MCF 10A (cell line): ENCODE measurements around the gene BCAR3. TPM values are rescaled to one million over a fixed set of nuclear protein-coding genes. Genes with fewer than 3 reads are reported as not detected.

Experiments used
- BruUV-seq: library from RNA; stranded (reverse); fragments of 400-500 nt; replicated peaks from 2 replicates; lab custom pipeline; 2021; lab: Mats Ljungman, UMichigan
- CTCF ChIA-PET: fragments of 300-600 bp; sonication (Branson Sonifier 250); formaldehyde crosslinking; extraction: SDS; loops from one replicate; lab custom pipeline; 2021; ENCODE audit warnings: antibody characterized with exemption, inconsistent platforms; lab: Yijun Ruan, JAX
- POLR2A ChIA-PET: fragments of 300-600, 350-650 bp; sonication (Branson Sonifier 250); formaldehyde crosslinking; extraction: SDS; loops from one replicate; lab custom pipeline; 2020; ENCODE audit warnings: antibody characterized with exemption, inconsistent platforms; lab: Yijun Ruan, JAX
- DNase-seq: peaks from one replicate; pipeline ENCODE4 v3.0.0-alpha.2; 2018; ENCODE audit not compliant: unreplicated experiment
- H3K27ac Mint-ChIP-seq: one replicate; pipeline ENCODE4 v1.8.0; 2022; ENCODE audit warnings: mild to moderate bottlenecking, low read depth, mixed read lengths; ENCODE audit not compliant: unreplicated experiment
- H3K27me3 Mint-ChIP-seq: one replicate; pipeline ENCODE4 v1.8.0; 2022; ENCODE audit warnings: mixed read lengths; ENCODE audit not compliant: insufficient read depth, unreplicated experiment
- H3K36me3 Mint-ChIP-seq: one replicate; pipeline ENCODE4 v1.8.0; 2022; ENCODE audit warnings: mild to moderate bottlenecking, moderate library complexity, mixed read lengths; ENCODE audit not compliant: insufficient read depth, unreplicated experiment
- H3K4me1 Mint-ChIP-seq: one replicate; pipeline ENCODE4 v1.8.0; 2022; ENCODE audit warnings: mixed read lengths; ENCODE audit not compliant: insufficient read depth, unreplicated experiment
- H3K4me3 Mint-ChIP-seq: one replicate; pipeline ENCODE4 v1.8.0; 2022; ENCODE audit warnings: mild to moderate bottlenecking, moderate library complexity, mixed read lengths; ENCODE audit not compliant: unreplicated experiment
- H3K9me3 Mint-ChIP-seq: one replicate; pipeline ENCODE4 v1.8.0; 2022; ENCODE audit warnings: mixed read lengths; ENCODE audit not compliant: unreplicated experiment
- intact Hi-C: fragments of 100-400 bp; cut with micrococcal nuclease; formaldehyde crosslinking; loops from 2 replicates; pipeline ENCODE4 v1.14.1; 2022
- total RNA-seq: library from RNA; stranded (reverse); gene quantifications from 2 replicates; pipeline ENCODE4 v1.2.3, GENCODE V29; 2022
- TF ChIP-seq, protein P1 (sequence below): fragments of 200-600 bp; IDR thresholded peaks from one replicate; pipeline ENCODE4 v1.8.0; 2022; ENCODE audit warnings: antibody characterized with exemption, mild to moderate bottlenecking; ENCODE audit not compliant: unreplicated experiment

Gene BCAR3
- total RNA-seq, 1 experiment from 2014 or later = 130 TPM

GRCh38 chr1:93635614-93636543 is 45.8 kb downstream of the BCAR3 start:
- ChIA-PET POLR2A (interaction anchor here (0.8 to 11.0 kb wide), 5 partner anchors 10 to 180 kb away, joined by 3 to 156 read pairs (median 4); no protein-coding TSS in a partner anchor), CTCF (interaction anchor here (0.7 to 8.0 kb wide), 7 partner anchors 9 to 208 kb away, joined by 3 to 250 read pairs (median 4); no protein-coding TSS in a partner anchor)
- no peak overlapping the region for H3K27ac Mint-ChIP-seq
- H3K4me1 Mint-ChIP-seq = peaks cover 5% of the 10 kb centered on the region
- TF ChIP-seq, protein P1, sequence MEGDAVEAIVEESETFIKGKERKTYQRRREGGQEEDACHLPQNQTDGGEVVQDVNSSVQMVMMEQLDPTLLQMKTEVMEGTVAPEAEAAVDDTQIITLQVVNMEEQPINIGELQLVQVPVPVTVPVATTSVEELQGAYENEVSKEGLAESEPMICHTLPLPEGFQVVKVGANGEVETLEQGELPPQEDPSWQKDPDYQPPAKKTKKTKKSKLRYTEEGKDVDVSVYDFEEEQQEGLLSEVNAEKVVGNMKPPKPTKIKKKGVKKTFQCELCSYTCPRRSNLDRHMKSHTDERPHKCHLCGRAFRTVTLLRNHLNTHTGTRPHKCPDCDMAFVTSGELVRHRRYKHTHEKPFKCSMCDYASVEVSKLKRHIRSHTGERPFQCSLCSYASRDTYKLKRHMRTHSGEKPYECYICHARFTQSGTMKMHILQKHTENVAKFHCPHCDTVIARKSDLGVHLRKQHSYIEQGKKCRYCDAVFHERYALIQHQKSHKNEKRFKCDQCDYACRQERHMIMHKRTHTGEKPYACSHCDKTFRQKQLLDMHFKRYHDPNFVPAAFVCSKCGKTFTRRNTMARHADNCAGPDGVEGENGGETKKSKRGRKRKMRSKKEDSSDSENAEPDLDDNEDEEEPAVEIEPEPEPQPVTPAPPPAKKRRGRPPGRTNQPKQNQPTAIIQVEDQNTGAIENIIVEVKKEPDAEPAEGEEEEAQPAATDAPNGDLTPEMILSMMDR = no peak
- H3K36me3 Mint-ChIP-seq = peaks cover 81% of the 10 kb centered on the region
- no TSS peak for BruUV-seq
- no peak for DNase-seq
- intact Hi-C loops = no loop called here
- H3K27me3 Mint-ChIP-seq = no peaks in the 10 kb centered on the region
- no peaks in the 10 kb centered on the region for H3K9me3 Mint-ChIP-seq
- H3K4me3 Mint-ChIP-seq = no peak overlapping the region

DNA sequence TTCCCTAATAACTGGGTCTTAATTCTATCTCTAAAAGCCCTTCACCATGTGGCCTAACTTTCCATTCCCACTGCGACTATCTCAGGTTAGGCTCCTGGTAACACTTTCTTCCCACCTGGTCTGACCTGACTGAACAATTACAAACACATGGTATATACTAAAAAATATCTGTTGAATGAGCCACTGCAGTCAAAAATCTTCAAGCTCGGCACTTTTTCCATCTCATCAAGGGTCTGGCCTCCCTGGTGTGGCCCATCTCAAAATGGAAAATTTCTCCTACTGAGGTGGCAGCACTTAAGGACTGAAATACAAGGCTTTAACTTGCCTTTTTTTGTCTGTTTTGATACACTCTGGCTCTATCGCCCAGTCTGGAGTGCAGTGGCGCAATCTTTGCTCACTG is 48.3 kb downstream of the BCAR3 start:
- no TSS peak for BruUV-seq
- H3K9me3 Mint-ChIP-seq = no peaks in the 10 kb centered on the region
- ChIA-PET POLR2A (interaction anchor here (0.6 to 11.0 kb wide), 4 partner anchors 12 to 182 kb away, joined by 3 to 156 read pairs (median 26); partner anchors contain the start of gene BCAR3), CTCF (interaction anchor here (0.6 to 8.0 kb wide), 9 partner anchors 11 to 283 kb away, joined by 3 to 250 read pairs (median 3); no protein-coding TSS in a partner anchor)
- H3K4me1 Mint-ChIP-seq = peaks cover 30% of the 10 kb centered on the region
- H3K36me3 Mint-ChIP-seq = peaks cover 60% of the 10 kb centered on the region
- H3K4me3 Mint-ChIP-seq = no peak overlapping the region
- DNase-seq = no peak
- intact Hi-C loops = no loop called here
- no peak overlapping the region for H3K27ac Mint-ChIP-seq
- TF ChIP-seq, protein P1 = no peak
- no peaks in the 10 kb centered on the region for H3K27me3 Mint-ChIP-seq

GRCh38 chr1:93631626-93632365 is 49.8 kb downstream of the BCAR3 start:
- no TSS peak for BruUV-seq
- Mint-ChIP-seq H3K27me3 (no peaks in the 10 kb centered on the region), H3K4me1 (peaks cover 36% of the 10 kb centered on the region), H3K4me3 (no peak overlapping the region), H3K27ac (peak overlapping the region; percentile 90), H3K36me3 (peaks cover 46% of the 10 kb centered on the region), H3K9me3 (no peaks in the 10 kb centered on the region)
- ChIA-PET POLR2A (interaction anchor here (0.6 to 11.0 kb wide), 12 partner anchors 13 to 292 kb away, joined by 3 to 156 read pairs (median 4); partner anchors contain the start of gene BCAR3), CTCF (interaction anchor here (0.6 to 8.0 kb wide), 17 partner anchors 12 to 327 kb away, joined by 3 to 250 read pairs (median 6); no protein-coding TSS in a partner anchor)
- intact Hi-C loops = no loop called here
- no peak for DNase-seq
- TF ChIP-seq, protein P1 = peak; percentile 17
